ENCODE data around the gene SEMA6B.
"Not testable (repeated sequence)": the region's sequence is repeated elsewhere in the genome, so short reads cannot be mapped to it uniquely, and the experiment has no call there.

SEMA6B gene

DNA sequence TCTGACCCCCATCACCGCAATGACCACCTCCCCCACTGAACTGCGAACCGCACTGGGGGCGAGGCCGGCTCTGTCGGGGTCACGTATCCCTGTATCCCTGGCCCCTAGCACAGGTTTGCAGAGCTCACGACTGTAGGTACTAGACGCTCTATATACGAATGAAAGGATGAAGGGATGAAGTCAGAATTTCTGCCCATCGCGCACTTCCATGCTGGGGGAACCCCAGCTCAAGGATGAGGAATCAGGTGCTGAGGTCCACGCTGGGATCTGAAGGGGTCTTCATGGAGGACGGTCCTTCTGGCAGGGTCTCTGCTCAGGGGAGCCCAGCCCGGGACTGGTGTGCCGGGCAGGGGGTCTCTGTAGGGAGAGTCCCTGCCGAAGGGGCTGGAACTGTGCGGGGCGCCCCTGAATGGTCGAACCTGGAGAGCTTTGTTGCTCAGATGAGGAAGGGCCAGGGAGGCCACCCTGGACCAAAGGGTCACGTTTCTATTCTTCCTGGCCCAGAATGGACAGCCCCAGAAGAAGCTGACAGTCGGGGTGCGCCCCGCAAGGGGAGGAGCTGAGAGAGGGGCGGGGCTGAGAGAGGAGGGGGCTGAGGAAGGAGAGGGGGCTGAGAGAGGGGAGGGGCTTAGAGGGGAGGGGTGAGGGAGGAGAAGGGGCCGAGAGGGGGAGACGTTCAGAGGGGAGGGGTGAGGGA is 37.9 kb upstream of the SEMA6B start:
- H3K4me3 ChIP-seq (ENCODE audit: low read depth, low read length) = peak overlapping the region; percentile 54
- no peaks in the 10 kb centered on the region for H3K9me3 ChIP-seq (ENCODE audit: control insufficient read depth, insufficient read depth, low read length)
- no peaks in the 10 kb centered on the region for H3K36me3 ChIP-seq (ENCODE audit: control insufficient read depth, insufficient read depth, low read length)
- H3K27me3 ChIP-seq (ENCODE audit: control insufficient read depth, insufficient read depth, low read length) = peaks cover 20% of the 10 kb centered on the region
- no peak overlapping the region for H3K9ac ChIP-seq (ENCODE audit: low read depth, low read length)
- H3K4me1 ChIP-seq (ENCODE audit: control insufficient read depth, insufficient read depth, low read length) = no peaks in the 10 kb centered on the region

DNA sequence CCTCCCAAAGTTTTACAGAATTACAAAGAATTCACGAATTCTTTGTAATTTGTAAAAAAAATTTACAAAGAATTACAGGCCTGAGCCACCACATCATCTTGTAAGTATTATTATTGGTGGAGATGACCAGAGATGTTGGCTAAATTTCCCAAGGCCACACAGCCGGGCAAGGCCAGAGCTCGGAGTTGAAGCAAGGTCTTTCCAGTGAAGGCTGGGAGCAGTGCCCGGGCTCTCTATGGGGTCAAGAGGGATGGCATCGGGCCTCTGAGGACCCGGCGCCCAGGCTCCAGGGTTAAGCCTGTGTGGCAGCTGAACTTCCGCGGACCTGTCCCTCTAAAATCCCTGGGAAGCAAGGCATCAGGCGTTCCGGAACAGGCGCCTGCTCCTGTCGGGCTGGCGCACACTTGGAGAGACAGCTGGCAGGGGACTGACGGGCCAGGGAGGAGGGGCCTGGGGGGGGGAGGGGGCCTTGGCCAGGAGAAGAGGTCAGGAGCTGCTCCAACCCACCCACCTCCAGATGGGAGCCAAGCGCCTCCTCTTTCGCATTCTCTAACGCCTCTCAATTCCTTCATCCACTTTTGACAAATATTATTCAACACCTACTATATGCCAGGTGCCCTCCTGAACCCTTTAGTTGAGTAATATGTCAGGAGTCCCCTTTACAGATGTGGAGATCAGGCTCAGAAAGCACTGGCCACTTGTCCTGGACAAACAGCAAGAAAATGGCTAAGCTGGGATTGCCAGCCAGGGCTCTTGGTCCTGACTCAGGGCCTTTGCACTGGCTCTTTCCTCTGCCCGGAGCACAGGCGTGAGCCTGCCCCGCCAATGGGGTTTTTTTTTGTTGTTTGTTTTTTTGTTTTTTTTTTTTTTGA is 36.8 kb upstream of the SEMA6B start:
- no peaks in the 10 kb centered on the region for H3K4me1 ChIP-seq (ENCODE audit: control insufficient read depth, insufficient read depth, low read length)
- no peak overlapping the region for H3K9ac ChIP-seq (ENCODE audit: low read depth, low read length)
- H3K27me3 ChIP-seq (ENCODE audit: control insufficient read depth, insufficient read depth, low read length) = peaks cover 17% of the 10 kb centered on the region
- no peak overlapping the region for H3K4me3 ChIP-seq (ENCODE audit: low read depth, low read length)
- no peaks in the 10 kb centered on the region for H3K9me3 ChIP-seq (ENCODE audit: control insufficient read depth, insufficient read depth, low read length)
- no peaks in the 10 kb centered on the region for H3K36me3 ChIP-seq (ENCODE audit: control insufficient read depth, insufficient read depth, low read length)

DNA sequence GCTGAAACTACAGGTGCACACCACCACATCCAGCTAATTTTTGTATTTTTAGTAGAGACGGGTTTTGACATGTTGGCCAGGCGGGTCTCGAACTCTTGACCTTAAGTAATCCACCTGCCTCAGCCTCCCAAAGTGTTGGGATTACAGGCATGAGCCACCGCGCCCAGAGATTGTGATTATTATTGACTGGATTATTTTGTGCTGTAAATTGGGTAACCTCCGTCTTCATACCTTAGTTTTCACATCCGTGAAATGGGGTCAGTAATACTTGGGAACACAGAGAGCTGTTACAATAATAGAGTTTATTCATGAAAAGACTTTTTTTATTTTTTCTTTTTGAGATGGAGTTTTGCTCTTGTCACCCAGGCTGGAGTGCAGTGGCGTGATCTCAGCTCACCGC is 35.7 kb upstream of the SEMA6B start:
- H3K36me3 ChIP-seq (ENCODE audit: control insufficient read depth, insufficient read depth, low read length); H3K4me3 ChIP-seq (ENCODE audit: low read depth, low read length); H3K4me1 ChIP-seq (ENCODE audit: control insufficient read depth, insufficient read depth, low read length); H3K9ac ChIP-seq (ENCODE audit: low read depth, low read length); H3K9me3 ChIP-seq (ENCODE audit: control insufficient read depth, insufficient read depth, low read length): not testable (repeated sequence)
- peaks cover 11% of the 10 kb centered on the region for H3K27me3 ChIP-seq (ENCODE audit: control insufficient read depth, insufficient read depth, low read length)

DNA sequence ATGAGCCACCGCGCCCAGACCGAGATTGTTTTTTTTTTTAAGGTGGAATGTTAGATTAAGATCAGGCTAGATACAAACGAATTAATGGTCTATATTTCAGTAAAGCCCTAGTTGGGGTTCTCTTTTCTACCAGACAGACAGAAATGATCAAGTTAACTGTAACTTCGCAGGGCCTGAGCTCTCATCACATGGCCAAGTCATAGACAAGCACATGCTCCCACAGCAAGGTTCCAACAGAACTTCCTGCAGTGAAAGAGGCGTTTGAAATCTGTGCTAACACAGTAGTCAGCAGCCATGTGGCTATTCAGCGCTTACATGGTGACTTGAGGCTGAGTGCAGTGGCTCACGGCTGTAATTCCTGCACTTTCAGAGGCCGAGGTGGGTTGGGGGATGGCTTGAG is 34.7 kb upstream of the SEMA6B start:
- no peak overlapping the region for H3K9ac ChIP-seq (ENCODE audit: low read depth, low read length)
- no peak overlapping the region for H3K4me3 ChIP-seq (ENCODE audit: low read depth, low read length)
- peaks cover 4% of the 10 kb centered on the region for H3K4me1 ChIP-seq (ENCODE audit: control insufficient read depth, insufficient read depth, low read length)
- H3K9me3 ChIP-seq (ENCODE audit: control insufficient read depth, insufficient read depth, low read length) = no peaks in the 10 kb centered on the region
- peaks cover 8% of the 10 kb centered on the region for H3K27me3 ChIP-seq (ENCODE audit: control insufficient read depth, insufficient read depth, low read length)
- no peaks in the 10 kb centered on the region for H3K36me3 ChIP-seq (ENCODE audit: control insufficient read depth, insufficient read depth, low read length)

DNA sequence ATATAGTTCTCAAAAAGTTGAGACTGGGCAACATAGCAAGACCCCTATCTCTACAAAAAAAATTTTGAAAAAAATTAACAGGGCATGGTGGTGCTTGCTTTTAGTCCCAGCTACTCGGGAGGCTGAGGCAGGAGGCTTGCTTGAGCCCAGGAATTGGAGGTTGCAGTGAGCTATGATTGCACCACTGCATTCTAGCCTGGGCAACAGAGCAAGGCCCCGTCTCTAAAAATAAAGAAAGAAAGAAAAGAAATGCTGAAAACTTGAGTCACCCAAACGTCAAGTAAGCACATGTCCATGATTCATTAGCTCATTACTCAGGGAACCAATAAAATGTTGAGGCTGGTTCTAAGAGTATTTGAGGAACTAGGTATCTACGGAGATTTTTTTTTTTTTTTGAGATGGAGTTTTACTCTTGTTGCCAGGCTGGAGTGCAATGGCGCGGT is 33.9 kb upstream of the SEMA6B start:
- peaks cover 4% of the 10 kb centered on the region for H3K27me3 ChIP-seq (ENCODE audit: control insufficient read depth, insufficient read depth, low read length)
- no peak overlapping the region for H3K9ac ChIP-seq (ENCODE audit: low read depth, low read length)
- H3K9me3 ChIP-seq (ENCODE audit: control insufficient read depth, insufficient read depth, low read length) = no peaks in the 10 kb centered on the region
- H3K36me3 ChIP-seq (ENCODE audit: control insufficient read depth, insufficient read depth, low read length) = no peaks in the 10 kb centered on the region
- peaks cover 4% of the 10 kb centered on the region for H3K4me1 ChIP-seq (ENCODE audit: control insufficient read depth, insufficient read depth, low read length)
- H3K4me3 ChIP-seq (ENCODE audit: low read depth, low read length) = no peak overlapping the region

DNA sequence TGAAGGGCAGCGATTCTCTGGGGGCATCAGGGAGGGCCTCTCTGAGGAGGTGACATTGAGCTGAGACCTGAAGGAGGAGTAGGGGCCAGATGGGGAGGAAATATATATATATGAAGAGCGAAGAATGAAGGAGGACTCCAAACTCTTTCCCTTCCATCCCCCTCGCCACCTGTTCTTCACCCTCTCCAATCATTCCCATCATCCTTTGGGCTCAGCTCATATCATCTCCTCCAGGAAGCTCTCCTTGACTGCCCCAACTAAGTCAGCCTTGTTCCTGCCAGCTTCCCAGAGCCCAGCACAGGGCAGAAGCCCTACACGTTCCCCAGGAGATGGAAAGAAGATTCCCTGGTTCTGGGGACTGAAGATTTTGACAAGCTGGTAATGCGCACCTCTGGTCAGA is 33.0 kb upstream of the SEMA6B start:
- H3K4me1 ChIP-seq (ENCODE audit: control insufficient read depth, insufficient read depth, low read length) = peaks cover 4% of the 10 kb centered on the region

DNA sequence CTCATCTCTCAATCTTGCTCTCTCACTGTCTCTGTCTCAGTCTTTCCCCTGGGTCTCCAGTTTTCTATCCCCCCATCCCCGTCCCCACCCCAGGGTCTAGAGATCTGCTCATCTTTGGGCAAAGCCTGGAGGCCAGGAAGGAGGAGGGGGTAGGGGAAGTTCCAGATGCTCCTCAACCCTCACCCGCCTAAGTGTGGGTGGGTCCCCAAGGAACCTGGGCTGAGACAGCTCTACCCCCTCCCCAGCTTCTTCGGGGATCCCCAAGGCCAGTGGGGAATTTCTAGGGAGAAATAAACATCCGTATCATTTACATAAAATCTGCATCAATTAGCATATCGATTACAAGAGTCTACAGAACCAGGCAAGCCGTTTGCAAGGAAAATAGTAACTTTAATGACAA is 31.8 kb upstream of the SEMA6B start:
- Histone ChIP-seq H3K9me3 (ENCODE audit: control insufficient read depth, insufficient read depth, low read length) (no peaks in the 10 kb centered on the region), H3K4me1 (ENCODE audit: control insufficient read depth, insufficient read depth, low read length) (peaks cover 4% of the 10 kb centered on the region), H3K36me3 (ENCODE audit: control insufficient read depth, insufficient read depth, low read length) (no peaks in the 10 kb centered on the region), H3K9ac (ENCODE audit: low read depth, low read length) (no peak overlapping the region), H3K27me3 (ENCODE audit: control insufficient read depth, insufficient read depth, low read length) (peaks cover 2% of the 10 kb centered on the region), H3K4me3 (ENCODE audit: low read depth, low read length) (no peak overlapping the region)

More for the DNA sequence above, 33.0 kb upstream of the SEMA6B start:
- no peaks in the 10 kb centered on the region for H3K36me3 ChIP-seq (ENCODE audit: control insufficient read depth, insufficient read depth, low read length)
- H3K9me3 ChIP-seq (ENCODE audit: control insufficient read depth, insufficient read depth, low read length) = no peaks in the 10 kb centered on the region
- H3K4me3 ChIP-seq (ENCODE audit: low read depth, low read length) = no peak overlapping the region
- H3K27me3 ChIP-seq (ENCODE audit: control insufficient read depth, insufficient read depth, low read length) = peaks cover 4% of the 10 kb centered on the region
- no peak overlapping the region for H3K9ac ChIP-seq (ENCODE audit: low read depth, low read length)

DNA sequence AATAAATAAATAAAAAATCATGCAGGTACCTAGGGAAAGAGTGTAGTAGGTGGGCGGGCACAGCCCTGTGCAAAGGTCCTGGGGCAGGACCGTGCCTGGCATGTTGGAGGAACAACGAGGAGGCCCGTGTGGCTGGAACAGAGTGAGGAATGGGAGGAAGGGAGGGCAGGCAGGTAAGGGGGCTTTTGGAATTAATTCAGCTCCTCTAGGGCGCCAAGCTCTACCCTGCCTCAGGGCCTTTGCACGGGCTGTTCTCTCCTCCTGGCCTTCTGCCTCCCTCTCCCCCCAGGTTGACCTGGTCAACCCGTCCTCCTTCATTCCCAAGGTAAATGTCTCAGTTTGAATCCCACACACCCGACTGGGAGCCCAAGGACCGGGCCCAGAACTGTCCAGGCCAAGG is 31.1 kb upstream of the SEMA6B start:
- peaks cover 7% of the 10 kb centered on the region for H3K27me3 ChIP-seq (ENCODE audit: control insufficient read depth, insufficient read depth, low read length)
- H3K36me3 ChIP-seq (ENCODE audit: control insufficient read depth, insufficient read depth, low read length) = no peaks in the 10 kb centered on the region
- H3K4me1 ChIP-seq (ENCODE audit: control insufficient read depth, insufficient read depth, low read length) = peaks cover 4% of the 10 kb centered on the region
- H3K4me3 ChIP-seq (ENCODE audit: low read depth, low read length) = no peak overlapping the region
- H3K9me3 ChIP-seq (ENCODE audit: control insufficient read depth, insufficient read depth, low read length) = no peaks in the 10 kb centered on the region
- no peak overlapping the region for H3K9ac ChIP-seq (ENCODE audit: low read depth, low read length)

DNA sequence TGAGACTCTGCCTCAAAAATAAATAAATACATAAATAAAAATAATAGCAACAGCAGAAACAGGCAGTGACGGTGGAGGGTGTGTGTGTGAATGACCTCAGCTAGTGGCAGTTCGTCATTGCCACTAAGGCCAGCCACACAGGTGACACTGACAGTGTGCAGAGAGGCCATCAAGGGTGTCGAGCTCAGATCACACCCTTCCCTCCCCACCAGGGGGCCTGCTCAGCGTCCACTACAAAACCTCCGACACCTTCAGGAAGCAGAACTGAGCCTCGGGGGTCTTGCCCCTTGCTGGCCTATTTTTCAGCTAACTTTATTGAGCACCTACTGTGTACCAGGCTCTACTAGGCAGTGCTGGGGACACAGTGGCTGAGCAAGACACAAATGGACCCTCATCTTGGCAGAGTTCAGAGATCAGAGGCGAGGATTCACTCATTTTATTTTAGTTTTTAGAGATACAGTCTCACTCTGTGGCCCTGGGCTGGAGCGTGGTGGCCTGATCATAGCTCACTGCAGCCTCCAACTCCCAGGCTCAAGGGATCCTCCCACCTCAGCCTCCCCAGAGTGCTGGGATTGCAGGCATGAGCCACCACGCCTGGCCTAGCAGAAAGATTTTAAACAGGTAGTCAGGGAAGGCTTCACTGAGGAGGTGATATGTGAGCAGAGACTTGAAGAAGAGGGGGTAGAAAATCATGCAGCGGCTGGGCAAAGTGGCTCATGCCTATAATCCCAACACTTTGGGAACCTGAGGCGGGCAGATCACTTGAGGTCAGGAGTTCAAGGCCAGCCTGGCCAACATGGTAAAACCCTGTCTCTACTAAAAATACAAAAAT is 30.3 kb upstream of the SEMA6B start:
- no peaks in the 10 kb centered on the region for H3K36me3 ChIP-seq (ENCODE audit: control insufficient read depth, insufficient read depth, low read length)
- no peaks in the 10 kb centered on the region for H3K9me3 ChIP-seq (ENCODE audit: control insufficient read depth, insufficient read depth, low read length)
- H3K4me1 ChIP-seq (ENCODE audit: control insufficient read depth, insufficient read depth, low read length) = peaks cover 4% of the 10 kb centered on the region
- H3K4me3 ChIP-seq (ENCODE audit: low read depth, low read length) = no peak overlapping the region
- no peak overlapping the region for H3K9ac ChIP-seq (ENCODE audit: low read depth, low read length)
- H3K27me3 ChIP-seq (ENCODE audit: control insufficient read depth, insufficient read depth, low read length) = peaks cover 11% of the 10 kb centered on the region

DNA sequence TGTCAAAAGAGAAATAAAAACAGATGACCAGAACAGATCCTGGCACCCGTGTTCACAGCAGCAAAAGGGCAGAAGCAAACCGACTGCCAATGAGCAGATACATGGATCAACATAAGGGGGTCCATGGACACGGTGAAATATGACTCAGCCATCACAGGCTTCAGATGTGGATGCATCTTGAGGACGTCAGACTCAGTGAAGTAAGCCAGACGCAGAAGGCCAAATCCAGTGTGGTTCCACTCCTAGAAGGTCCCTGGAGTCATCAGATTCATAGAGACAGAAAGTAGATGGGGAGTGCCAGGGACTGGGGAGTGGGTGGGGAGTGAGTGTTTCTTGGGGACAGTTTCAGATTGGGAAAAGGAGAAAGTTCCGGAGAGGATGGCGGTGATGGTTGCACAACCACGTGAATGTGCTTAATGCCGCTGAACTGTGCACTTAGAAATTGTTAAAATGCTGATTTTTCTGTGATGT is 28.8 kb upstream of the SEMA6B start:
- Histone ChIP-seq H3K27me3 (ENCODE audit: control insufficient read depth, insufficient read depth, low read length) (peaks cover 13% of the 10 kb centered on the region), H3K36me3 (ENCODE audit: control insufficient read depth, insufficient read depth, low read length) (no peaks in the 10 kb centered on the region), H3K4me1 (ENCODE audit: control insufficient read depth, insufficient read depth, low read length) (peaks cover 4% of the 10 kb centered on the region), H3K9me3 (ENCODE audit: control insufficient read depth, insufficient read depth, low read length) (no peaks in the 10 kb centered on the region), H3K9ac (ENCODE audit: low read depth, low read length) (no peak overlapping the region), H3K4me3 (ENCODE audit: low read depth, low read length) (no peak overlapping the region)

DNA sequence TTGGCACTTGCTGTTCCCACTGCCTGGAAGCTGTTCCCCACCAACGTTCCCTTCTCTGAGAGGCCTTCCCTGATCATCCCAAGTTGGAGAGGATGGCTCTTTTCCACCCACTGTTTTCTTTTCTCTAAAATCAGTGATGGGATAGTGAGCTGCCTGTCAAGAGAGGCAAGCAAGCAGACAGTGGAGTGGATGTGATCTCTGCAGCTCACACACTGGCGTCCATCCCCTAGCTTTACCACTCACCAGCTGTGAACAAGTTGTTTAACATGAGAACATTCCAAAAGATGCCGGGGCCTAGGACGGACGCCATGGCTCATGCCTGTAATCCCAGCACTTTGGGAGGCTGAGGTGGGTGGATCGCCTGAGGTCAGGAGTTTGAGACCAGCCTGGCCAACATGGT is 28.0 kb upstream of the SEMA6B start:
- Histone ChIP-seq H3K27me3 (ENCODE audit: control insufficient read depth, insufficient read depth, low read length) (peaks cover 11% of the 10 kb centered on the region), H3K36me3 (ENCODE audit: control insufficient read depth, insufficient read depth, low read length) (no peaks in the 10 kb centered on the region), H3K9ac (ENCODE audit: low read depth, low read length) (no peak overlapping the region), H3K4me1 (ENCODE audit: control insufficient read depth, insufficient read depth, low read length) (peaks cover 4% of the 10 kb centered on the region), H3K9me3 (ENCODE audit: control insufficient read depth, insufficient read depth, low read length) (no peaks in the 10 kb centered on the region), H3K4me3 (ENCODE audit: low read depth, low read length) (no peak overlapping the region)
